ENCODE measurements around the gene SELENOW. TPM values are rescaled to one million over a fixed set of nuclear protein-coding genes. Genes with fewer than 3 reads are reported as not detected.

The SELENOW gene
- total RNA-seq, 2 experiments from 2014 or later, result 71.6 TPM

DNA sequence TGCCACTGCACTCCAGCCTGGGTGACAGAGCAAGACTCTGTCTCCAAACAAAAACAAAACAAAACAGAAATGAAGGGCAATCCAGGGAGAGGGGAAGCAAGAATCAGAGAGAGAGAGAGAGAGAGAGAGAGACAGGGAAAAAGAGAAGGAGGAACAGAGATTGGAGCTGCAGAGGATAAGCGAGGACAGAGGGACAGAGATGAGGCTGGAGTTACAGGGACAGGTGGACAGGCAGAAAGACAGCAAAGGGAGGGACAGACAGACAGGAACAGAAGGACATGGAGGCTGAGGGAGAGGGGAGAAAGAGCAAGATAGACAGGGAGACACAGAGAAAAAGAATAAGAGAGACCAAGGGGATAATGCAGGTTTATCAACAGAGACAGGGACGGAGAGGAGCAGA is 41.9 kb downstream of the SELENOW start:
- Mint-ChIP-seq H3K4me1 (ENCODE audit: low read depth) (no peaks in the 10 kb centered on the region), H3K27me3 (peaks cover 53% of the 10 kb centered on the region), H3K27ac (no peak overlapping the region), H3K9me3 (no peaks in the 10 kb centered on the region), H3K36me3 (ENCODE audit: low read depth) (no peaks in the 10 kb centered on the region), H3K4me3 (no peak overlapping the region)
- ATAC-seq (ENCODE audit: poor library complexity) (no peak), DNase-seq (no peak)
- Histone ChIP-seq H3K27ac (ENCODE audit: low read depth in 1 of 2, low read length in 2 of 2) (no peak overlapping the region), H3K36me3 (ENCODE audit: insufficient read depth, low read length) (no peaks in the 10 kb centered on the region), H3K4me3 (ENCODE audit: low read length) (no peak overlapping the region), H3K9me3 (ENCODE audit: control insufficient read depth in 1 of 2, insufficient read depth in 1 of 2, low read length in 2 of 2) (no peaks in the 10 kb centered on the region), H3K4me1 (ENCODE audit: insufficient read depth, low read length) (no peaks in the 10 kb centered on the region), H3K27me3 (ENCODE audit: control insufficient read depth in 1 of 2, insufficient read depth in 2 of 2, low read length in 2 of 2) (peaks cover 10 to 24% of the 10 kb centered on the region in 2 experiments)
- intact Hi-C loops (cut with DNase I, micrococcal nuclease), result no loop called here
- no peak for TF ChIP-seq CTCF (IDR thresholded peaks at IDR 0.05)
- POLR2A ChIA-PET, result no interaction called here
- CTCF ChIA-PET, result no interaction called here

- H3K4me3 Mint-ChIP-seq, result no peak within 1 kb of the TSS
- peaks cover 53% of the 10 kb centered on the region for H3K27me3 Mint-ChIP-seq
- POLR2A ChIA-PET, result no interaction called here
- Histone ChIP-seq H3K27me3 (ENCODE audit: control insufficient read depth in 1 of 2, insufficient read depth in 2 of 2, low read length in 2 of 2) (peaks cover 10 to 24% of the 10 kb centered on the region in 2 experiments), H3K4me3 (ENCODE audit: low read length) (no peak within 1 kb of the TSS), H3K9me3 (ENCODE audit: control insufficient read depth in 1 of 2, insufficient read depth in 1 of 2, low read length in 2 of 2) (peaks cover 0 to 4% of the 10 kb centered on the region in 2 experiments), H3K4me1 (ENCODE audit: insufficient read depth, low read length) (no peaks in the 10 kb centered on the region), H3K27ac (ENCODE audit: low read depth in 1 of 2, low read length in 2 of 2) (no peak within 1 kb of the TSS), H3K36me3 (ENCODE audit: insufficient read depth, low read length) (no peaks in the 10 kb centered on the region)
- H3K9me3 Mint-ChIP-seq, result no peaks in the 10 kb centered on the region
- TF ChIP-seq CTCF (IDR thresholded peaks at IDR 0.05), result no peak
- intact Hi-C loops (cut with DNase I, micrococcal nuclease), result no loop called here
- no peaks in the 10 kb centered on the region for H3K36me3 Mint-ChIP-seq (ENCODE audit: low read depth)
- no peaks in the 10 kb centered on the region for H3K4me1 Mint-ChIP-seq (ENCODE audit: low read depth)
- DNase-seq (no peak), ATAC-seq (ENCODE audit: poor library complexity) (no peak)
- CTCF ChIA-PET, result no interaction called here
- no peak within 1 kb of the TSS for H3K27ac Mint-ChIP-seq
Observed at GRCh38 chr19:47821460-47822020, 43.0 kb downstream of the SELENOW start, which contains the start of gene CRX. Gene CRX, plus strand, starts transcription at chr19:47821937. Its CDS starts 12,507 bp downstream, at chr19:47834444.

GRCh38 chr19:47824396-47824795 is 45.9 kb downstream of the SELENOW start:
- peaks cover 9 to 21% of the 10 kb centered on the region in 2 experiments for H3K27me3 ChIP-seq (ENCODE audit: control insufficient read depth in 1 of 2, insufficient read depth in 2 of 2, low read length in 2 of 2)
- H3K36me3 ChIP-seq (ENCODE audit: insufficient read depth, low read length), result no peaks in the 10 kb centered on the region
- Mint-ChIP-seq H3K27ac (no peak overlapping the region), H3K4me1 (ENCODE audit: low read depth) (no peaks in the 10 kb centered on the region), H3K36me3 (ENCODE audit: low read depth) (no peaks in the 10 kb centered on the region), H3K9me3 (no peaks in the 10 kb centered on the region), H3K27me3 (peaks cover 39% of the 10 kb centered on the region), H3K4me3 (no peak overlapping the region)
- ChIA-PET POLR2A (no interaction called here), CTCF (no interaction called here)
- H3K27ac ChIP-seq (ENCODE audit: low read depth in 1 of 2, low read length in 2 of 2), result no peak overlapping the region
- H3K4me1 ChIP-seq (ENCODE audit: insufficient read depth, low read length), result no peaks in the 10 kb centered on the region
- H3K9me3 ChIP-seq (ENCODE audit: control insufficient read depth in 1 of 2, insufficient read depth in 1 of 2, low read length in 2 of 2), result peaks cover 0 to 4% of the 10 kb centered on the region in 2 experiments
- TF ChIP-seq CTCF (IDR thresholded peaks at IDR 0.05), result no peak
- ATAC-seq (ENCODE audit: poor library complexity), result no peak
- H3K4me3 ChIP-seq (ENCODE audit: low read length), result no peak overlapping the region
- intact Hi-C loops (cut with DNase I, micrococcal nuclease), result no loop called here
- DNase-seq, result no peak
